Measurements from ENCODE around the gene MYO9B.

MYO9B gene, protein sequence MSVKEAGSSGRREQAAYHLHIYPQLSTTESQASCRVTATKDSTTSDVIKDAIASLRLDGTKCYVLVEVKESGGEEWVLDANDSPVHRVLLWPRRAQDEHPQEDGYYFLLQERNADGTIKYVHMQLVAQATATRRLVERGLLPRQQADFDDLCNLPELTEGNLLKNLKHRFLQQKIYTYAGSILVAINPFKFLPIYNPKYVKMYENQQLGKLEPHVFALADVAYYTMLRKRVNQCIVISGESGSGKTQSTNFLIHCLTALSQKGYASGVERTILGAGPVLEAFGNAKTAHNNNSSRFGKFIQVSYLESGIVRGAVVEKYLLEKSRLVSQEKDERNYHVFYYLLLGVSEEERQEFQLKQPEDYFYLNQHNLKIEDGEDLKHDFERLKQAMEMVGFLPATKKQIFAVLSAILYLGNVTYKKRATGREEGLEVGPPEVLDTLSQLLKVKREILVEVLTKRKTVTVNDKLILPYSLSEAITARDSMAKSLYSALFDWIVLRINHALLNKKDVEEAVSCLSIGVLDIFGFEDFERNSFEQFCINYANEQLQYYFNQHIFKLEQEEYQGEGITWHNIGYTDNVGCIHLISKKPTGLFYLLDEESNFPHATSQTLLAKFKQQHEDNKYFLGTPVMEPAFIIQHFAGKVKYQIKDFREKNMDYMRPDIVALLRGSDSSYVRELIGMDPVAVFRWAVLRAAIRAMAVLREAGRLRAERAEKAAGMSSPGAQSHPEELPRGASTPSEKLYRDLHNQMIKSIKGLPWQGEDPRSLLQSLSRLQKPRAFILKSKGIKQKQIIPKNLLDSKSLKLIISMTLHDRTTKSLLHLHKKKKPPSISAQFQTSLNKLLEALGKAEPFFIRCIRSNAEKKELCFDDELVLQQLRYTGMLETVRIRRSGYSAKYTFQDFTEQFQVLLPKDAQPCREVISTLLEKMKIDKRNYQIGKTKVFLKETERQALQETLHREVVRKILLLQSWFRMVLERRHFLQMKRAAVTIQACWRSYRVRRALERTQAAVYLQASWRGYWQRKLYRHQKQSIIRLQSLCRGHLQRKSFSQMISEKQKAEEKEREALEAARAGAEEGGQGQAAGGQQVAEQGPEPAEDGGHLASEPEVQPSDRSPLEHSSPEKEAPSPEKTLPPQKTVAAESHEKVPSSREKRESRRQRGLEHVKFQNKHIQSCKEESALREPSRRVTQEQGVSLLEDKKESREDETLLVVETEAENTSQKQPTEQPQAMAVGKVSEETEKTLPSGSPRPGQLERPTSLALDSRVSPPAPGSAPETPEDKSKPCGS (N-terminal part only)

GRCh38 chr19:17075035-17075863 is at the start of gene MYO9B, which contains the start of gene HAUS8:
Gene MYO9B (plus strand): TSS chr19:17075777. CDS start chr19:17101718, 25,941 bp downstream.
Gene HAUS8 (minus strand): TSS chr19:17075452. CDS start chr19:17075422, 30 bp downstream.
- peak; percentile 98 for DNase-seq

DNA sequence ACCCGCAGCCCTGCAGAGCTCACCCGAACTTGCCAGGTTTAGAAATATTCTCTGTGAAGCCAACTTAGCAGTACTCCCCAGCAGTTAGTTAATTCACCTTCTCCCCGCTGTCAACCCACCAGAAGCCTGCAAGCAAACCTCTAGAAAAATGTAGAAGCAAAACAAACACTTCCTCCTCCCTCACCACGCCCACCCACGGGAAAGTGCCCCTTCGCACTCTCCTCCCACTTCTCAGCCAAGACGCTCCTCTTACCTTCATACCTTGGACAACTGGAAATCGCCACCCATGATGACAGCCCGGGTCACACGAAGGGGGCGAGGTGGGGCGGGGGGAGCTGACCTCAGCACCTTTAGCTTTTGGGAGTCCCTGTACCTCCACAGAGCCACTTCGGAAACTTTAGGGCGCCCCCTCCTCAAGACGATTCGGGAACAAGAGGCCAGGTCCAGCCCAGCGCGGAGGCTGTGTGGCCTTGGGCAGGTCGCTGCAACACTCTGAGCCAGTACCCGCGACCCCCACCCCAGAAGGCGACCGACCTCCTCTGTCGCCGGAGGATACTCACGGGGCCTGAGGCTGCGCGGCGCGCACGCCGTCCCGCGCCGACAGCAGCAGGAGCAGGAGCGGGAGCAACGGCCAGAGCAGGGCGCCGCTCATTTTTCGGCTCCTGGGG is 49.5 kb upstream of the MYO9B start:
- peak; percentile 20 for DNase-seq

- peak; percentile 4 for DNase-seq
These were observed 48.7 kb upstream of the MYO9B start, which contains the start of gene CPAMD8 for GRCh38 chr19:17026706-17027534. Gene CPAMD8 (minus strand): TSS chr19:17026810. CDS start chr19:17026642, 168 bp downstream.

GRCh38 chr19:17027535-17027975 is 48.0 kb upstream of the MYO9B start:
- no peak for DNase-seq

DNA sequence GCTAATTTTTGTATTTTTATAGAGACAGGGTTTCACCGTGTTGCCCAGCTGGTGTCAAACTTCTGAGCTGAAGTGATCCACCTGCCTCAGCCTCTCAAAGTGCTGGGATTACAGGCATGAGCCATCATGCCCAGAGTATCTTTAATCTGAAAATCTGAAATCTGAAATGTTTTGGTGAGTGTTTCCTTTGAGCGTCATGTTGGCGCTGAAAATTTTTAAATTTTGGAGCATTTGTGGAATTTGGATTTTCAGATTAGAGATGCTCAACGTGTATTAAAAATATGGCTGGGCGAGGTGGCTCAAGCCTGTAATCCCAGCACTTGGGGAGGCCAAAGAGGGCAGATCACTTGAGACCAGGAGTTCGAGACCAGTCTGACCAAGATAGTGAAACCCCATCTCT is 43.8 kb upstream of the MYO9B start:
- DNase-seq, result no peak

GRCh38 chr19:17035842-17036424 is 39.6 kb upstream of the MYO9B start:
- DNase-seq, result no peak

DNA sequence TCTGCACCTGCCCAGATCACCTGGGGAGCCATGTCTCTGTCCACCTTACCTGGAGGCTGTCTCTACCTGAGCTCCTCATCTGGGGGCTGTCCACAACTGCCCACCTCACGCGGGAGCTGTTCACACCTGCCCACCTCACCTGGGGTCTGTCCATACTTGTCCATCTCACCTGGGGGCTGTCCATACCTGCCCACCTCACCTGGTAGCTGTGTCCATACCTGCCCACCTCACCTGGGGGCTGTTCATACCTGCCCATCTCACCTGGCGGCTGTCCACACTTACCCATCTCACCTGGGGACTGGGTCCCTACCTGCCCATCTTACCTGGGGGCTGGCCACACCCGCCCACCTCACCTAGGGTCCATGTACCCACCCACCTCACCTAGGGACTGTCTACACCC is 38.9 kb upstream of the MYO9B start:
- no peak for DNase-seq

- no peak for DNase-seq
These were observed 38.4 kb upstream of the MYO9B start for GRCh38 chr19:17037184-17037583.

GRCh38 chr19:17037966-17038500 is 37.5 kb upstream of the MYO9B start:
- no peak for DNase-seq

DNA sequence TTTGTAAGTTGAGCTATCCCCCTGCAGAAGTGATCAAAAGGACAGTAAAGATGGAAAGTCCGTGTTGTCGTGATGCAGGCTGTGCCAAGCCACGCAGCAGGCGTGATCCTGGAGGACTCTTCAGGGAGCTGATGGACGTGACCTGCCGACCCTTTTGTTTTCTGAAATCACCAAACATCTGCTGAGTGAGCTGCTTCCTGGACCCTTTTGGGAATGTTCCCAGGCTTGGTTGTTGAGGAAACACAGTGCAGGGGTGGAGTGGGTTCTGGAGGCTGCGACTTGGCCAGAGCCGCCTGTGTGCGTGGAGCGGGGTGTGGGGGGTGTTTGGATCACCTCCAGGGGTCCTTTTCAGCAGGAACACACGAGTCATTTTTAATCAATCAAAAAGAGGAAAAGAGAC is 33.6 kb upstream of the MYO9B start:
- no peak for DNase-seq

GRCh38 chr19:17043744-17044143 is 31.8 kb upstream of the MYO9B start:
- no peak for DNase-seq

GRCh38 chr19:17045907-17046502 is 29.6 kb upstream of the MYO9B start:
- DNase-seq, result no peak

- no peak for DNase-seq
These were observed 26.6 kb upstream of the MYO9B start for GRCh38 chr19:17048885-17049453.

DNA sequence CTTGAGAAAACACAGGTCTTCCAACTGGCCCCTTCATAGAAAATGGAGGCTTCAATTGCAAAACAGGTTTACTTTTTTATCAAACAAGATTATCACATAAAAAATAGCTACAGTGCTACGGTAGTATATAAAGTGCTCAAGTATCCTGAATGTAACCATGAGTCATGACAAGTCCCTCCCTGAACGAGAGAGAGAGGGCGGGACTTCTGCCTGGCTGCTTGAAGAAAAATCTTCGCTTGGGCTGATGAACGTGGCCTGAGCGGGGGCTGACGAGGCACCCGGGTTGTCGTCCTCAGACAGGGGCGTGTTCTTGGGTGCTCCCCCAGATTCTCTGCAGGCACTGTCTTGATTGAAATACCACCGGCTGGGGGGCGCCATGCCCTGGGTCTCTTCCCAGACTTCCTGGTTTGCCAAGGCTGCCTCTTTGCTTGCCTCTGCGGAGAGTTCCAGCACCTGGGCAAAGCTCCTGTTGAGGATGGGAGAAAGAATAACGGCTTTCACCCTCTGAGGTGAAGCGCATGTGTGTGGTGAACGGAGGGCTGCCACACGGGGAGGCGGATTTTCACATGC is 25.8 kb upstream of the MYO9B start:
- DNase-seq, result no peak

GRCh38 chr19:17052439-17052838 is 23.1 kb upstream of the MYO9B start:
- peak; percentile 33 for DNase-seq

GRCh38 chr19:17054746-17055145 is 20.8 kb upstream of the MYO9B start:
- no peak for DNase-seq

- no peak for DNase-seq
These were observed 19.9 kb upstream of the MYO9B start for GRCh38 chr19:17055636-17056035.

DNA sequence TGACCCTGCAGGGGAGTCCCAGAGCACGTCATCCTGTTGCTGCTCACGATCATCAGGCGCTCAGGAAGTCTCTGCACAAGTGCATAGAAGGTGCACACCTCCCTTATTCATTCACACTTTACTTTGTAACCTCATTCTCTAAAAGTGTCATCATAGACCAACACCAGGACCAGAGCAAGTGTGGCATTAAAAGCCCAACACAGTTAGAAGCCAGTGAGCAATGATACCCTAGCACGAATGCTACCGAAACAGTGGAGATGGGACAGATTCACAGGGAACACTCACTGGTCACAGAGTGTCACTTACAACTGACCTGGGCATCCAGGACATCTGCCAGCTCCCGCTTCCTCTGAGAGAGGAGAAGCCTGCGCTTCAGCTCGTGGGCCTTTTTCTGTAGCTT is 17.3 kb upstream of the MYO9B start:
- no peak for DNase-seq

All from CD4-positive, alpha-beta T cell treated with Interleukin-17A for 4 hours (primary cell).